A549 (cell line): ENCODE measurements around the gene YKT6.

Experiments used
- CBX2 ChIP-seq: fragments of 200-600 bp; sonication (generic); IDR thresholded peaks from 2 replicates; pipeline ENCODE4 v1.6.1; 2016; ENCODE audit warnings: low read depth, mild to moderate bottlenecking, borderline replicate concordance
- EP300 ChIP-seq, 2 experiments: fragments of >200 bp; sonication (Bioruptor Twin); formaldehyde crosslinking; IDR thresholded peaks; 2 replicates in 1 of 2; 3 replicates in 1 of 2; pipeline ENCODE4 v1.6.1; 2016 to 2017
- JUN ChIP-seq, 2 experiments: fragments of >200 bp; sonication (Bioruptor Twin); formaldehyde crosslinking; IDR thresholded peaks; 2 replicates in 1 of 2; 3 replicates in 1 of 2; pipeline ENCODE4 v1.6.1; 2016 to 2017
- POLR2A ChIP-seq: IDR thresholded peaks from 2 replicates; pipeline ENCODE4 v1.6.1; 2012; ENCODE audit warnings: mild to moderate bottlenecking, low read length
- TF ChIP-seq, protein P1 (sequence below): fragments of >200 bp; sonication (Bioruptor Twin); formaldehyde crosslinking; IDR thresholded peaks from 3 replicates; pipeline ENCODE4 v1.5.1; 2016

DNA sequence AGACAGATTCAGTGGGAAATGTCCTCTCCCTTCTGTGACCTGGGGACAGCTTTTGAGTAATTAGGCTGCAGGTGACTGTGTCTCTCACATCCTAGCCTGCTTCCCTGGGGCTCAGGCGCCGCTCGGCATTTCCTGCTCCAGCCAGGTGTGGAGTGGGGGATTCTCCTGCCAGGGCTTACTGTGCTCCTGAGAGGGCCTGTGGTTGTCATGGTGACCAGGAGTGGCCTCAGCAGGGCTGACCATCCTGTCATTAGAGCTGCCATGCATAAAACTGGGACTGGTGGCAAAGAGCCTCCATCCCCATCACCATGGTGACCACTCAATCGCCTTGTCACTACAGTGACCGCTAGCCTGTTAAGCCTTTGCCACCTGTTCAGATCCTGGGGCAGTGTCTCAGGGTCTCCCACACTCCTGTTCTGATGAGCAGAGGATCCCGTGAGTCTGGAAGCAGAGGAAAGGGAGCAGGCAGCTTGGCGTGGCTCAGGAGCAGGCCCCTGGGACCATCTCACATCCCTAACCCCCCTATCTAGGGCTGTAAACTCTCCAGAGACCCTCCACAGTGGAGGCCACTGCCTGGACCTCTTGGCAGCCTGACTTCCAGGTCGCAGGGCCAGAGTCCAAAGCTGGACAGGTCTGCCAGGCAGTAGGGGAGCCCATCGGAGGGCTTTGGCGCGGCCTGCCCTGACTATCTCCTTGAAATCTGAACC, 11.3 kb upstream of the YKT6 start, which contains the start of gene GCK:
- no peak for TF ChIP-seq JUN (IDR thresholded peaks at IDR 0.05)
- TF ChIP-seq EP300 (IDR thresholded peaks at IDR 0.05): no peak
- TF ChIP-seq, protein P1, sequence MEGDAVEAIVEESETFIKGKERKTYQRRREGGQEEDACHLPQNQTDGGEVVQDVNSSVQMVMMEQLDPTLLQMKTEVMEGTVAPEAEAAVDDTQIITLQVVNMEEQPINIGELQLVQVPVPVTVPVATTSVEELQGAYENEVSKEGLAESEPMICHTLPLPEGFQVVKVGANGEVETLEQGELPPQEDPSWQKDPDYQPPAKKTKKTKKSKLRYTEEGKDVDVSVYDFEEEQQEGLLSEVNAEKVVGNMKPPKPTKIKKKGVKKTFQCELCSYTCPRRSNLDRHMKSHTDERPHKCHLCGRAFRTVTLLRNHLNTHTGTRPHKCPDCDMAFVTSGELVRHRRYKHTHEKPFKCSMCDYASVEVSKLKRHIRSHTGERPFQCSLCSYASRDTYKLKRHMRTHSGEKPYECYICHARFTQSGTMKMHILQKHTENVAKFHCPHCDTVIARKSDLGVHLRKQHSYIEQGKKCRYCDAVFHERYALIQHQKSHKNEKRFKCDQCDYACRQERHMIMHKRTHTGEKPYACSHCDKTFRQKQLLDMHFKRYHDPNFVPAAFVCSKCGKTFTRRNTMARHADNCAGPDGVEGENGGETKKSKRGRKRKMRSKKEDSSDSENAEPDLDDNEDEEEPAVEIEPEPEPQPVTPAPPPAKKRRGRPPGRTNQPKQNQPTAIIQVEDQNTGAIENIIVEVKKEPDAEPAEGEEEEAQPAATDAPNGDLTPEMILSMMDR: no peak
- no peak for TF ChIP-seq CBX2
- no peak for TF ChIP-seq POLR2A
